Mesodermal cell (in vitro differentiated cells): Measurements from ENCODE around the gene PSMA4. TPM values are rescaled to one million over a fixed set of nuclear protein-coding genes. Genes with fewer than 3 reads are reported as not detected.
"Not testable (repeated sequence)": the region's sequence is repeated elsewhere in the genome, so short reads cannot be mapped to it uniquely, and the experiment has no call there.

Experiments
- H3K27ac ChIP-seq: 2 replicates; pipeline ENCODE4 v1.7.0; 2013; ENCODE audit warnings: mild to moderate bottlenecking, low read depth, low read length, moderate library complexity; ENCODE audit not compliant: severe bottlenecking
- H3K36me3 ChIP-seq: 2 replicates; pipeline ENCODE4 v1.7.1; 2013; ENCODE audit warnings: mild to moderate bottlenecking, low read length, moderate library complexity; ENCODE audit not compliant: control insufficient read depth, insufficient read depth
- H3K4me1 ChIP-seq: one replicate; pipeline ENCODE4 v1.7.1; 2013; ENCODE audit warnings: mild to moderate bottlenecking, low read length; ENCODE audit not compliant: insufficient read depth, control insufficient read depth, poor library complexity, severe bottlenecking
- H3K4me3 ChIP-seq: 2 replicates; pipeline ENCODE4 v1.7.0; 2013; ENCODE audit warnings: low read length, control low read depth, mild to moderate bottlenecking; ENCODE audit not compliant: insufficient read depth, poor library complexity, severe bottlenecking; ENCODE audit errors: extremely low read depth
- H3K9me3 ChIP-seq: 2 replicates; pipeline ENCODE4 v1.7.1; 2013; ENCODE audit warnings: mild to moderate bottlenecking, low read length, moderate library complexity; ENCODE audit not compliant: control insufficient read depth
- WGBS, 2 experiments: methylation state at CpG; one replicate each; pipeline ENCODE4 v1.1.5; 2013; ENCODE audit warnings: missing lambda C conversion rate in 2 of 2; ENCODE audit not compliant: insufficient coverage in 2 of 2; 5-methylcytosine and 5-hydroxymethylcytosine counted together
- polyA plus RNA-seq, 2 experiments: library from polyadenylated mRNA; stranded (reverse); fragments of 50-300 nt; gene quantifications; one replicate each; pipeline ENCODE4 v1.2.3, GENCODE V29; 2013

Gene PSMA4
- polyA plus RNA-seq (2013, experiment 1 of 2): 240 TPM
- 271 TPM for polyA plus RNA-seq (2013, experiment 2 of 2)

DNA sequence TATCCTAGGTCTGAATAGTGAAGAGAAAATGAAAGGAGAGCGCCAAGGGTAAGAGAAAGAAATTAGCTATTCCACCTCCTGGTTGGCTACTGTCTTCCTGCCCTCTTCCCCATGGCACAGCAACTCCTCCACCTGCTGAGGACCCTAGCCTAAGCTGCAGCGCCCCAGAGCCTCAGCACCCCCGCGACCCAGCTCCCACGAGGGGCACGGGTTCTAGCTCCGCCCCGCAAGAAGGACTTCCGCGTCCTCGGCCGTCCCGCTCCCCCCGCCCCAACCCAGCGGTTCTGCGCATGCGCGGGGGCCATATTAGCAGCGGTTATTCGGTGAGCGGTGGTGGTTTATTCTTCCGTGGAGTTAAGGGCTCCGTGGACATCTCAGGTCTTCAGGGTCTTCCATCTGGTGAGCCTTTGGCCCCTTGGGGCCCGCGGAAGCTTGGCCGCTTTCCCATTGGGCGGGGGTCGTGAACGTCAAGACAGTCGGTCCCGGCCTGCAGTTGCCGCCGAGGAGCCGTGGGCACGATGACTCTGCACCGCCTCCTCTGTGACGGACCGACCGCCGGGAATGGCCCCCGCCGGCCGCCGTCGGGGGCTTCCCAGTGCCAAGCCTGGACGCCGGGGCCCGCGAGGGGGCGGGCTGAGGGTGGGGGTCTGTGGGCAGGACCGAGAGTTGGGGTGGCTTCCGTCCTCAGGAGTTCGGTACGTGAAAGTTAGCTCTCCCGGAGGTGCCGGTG is at the start of gene PSMA4:
PSMA4 (plus strand) TSS at position 304 of the 730 bp plus-strand sequence. CDS start 1,484 bp downstream, outside the sequence.
- H3K4me3 ChIP-seq: peak within 1 kb of the TSS; percentile 66
- H3K36me3 ChIP-seq: peaks cover 35% of the 10 kb centered on the region
- H3K27ac ChIP-seq: peak within 1 kb of the TSS; percentile 98
- WGBS, 2 experiments: 0 to 2% methylated on average over 25 to 35 of the region's 56 CpGs
- H3K4me1 ChIP-seq: peaks cover 13% of the 10 kb centered on the region
- H3K9me3 ChIP-seq: no peaks in the 10 kb centered on the region

- Histone ChIP-seq H3K27ac (no peak overlapping the region), H3K36me3 (peaks cover 96% of the 10 kb centered on the region)
These were observed 47.4 kb upstream of the PSMA4 start for GRCh38 chr15:78492872-78493271.

DNA sequence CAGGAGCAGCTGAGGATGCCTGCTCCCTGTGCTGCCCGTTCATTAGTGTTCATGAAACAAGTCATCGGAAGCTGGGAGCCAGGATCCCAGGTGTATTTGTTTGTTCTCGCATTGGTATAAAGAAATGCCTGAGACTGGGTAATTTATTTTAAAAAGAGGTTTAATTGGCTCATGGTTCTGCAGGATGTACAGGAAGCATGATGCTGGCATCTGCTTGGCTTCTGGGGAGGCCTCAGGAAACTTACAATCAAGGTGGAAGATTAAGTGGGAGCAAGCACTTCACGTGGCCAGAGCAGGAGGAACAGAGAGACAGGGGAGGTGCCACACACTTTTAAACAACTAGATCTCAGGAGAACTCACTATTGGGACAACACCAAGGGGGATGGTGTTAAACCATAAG is 38.4 kb upstream of the PSMA4 start:
- Histone ChIP-seq H3K4me3 (no peak overlapping the region), H3K36me3 (peaks cover 45% of the 10 kb centered on the region), H3K4me1 (no peaks in the 10 kb centered on the region), H3K9me3 (peaks cover 4% of the 10 kb centered on the region), H3K27ac (no peak overlapping the region)
- WGBS, 2 experiments: 94 to 100% methylated on average over 1 to 3 of the region's 4 CpGs

More at GRCh38 chr15:78492872-78493271, 47.4 kb upstream of the PSMA4 start:
- Histone ChIP-seq H3K4me1 (no peaks in the 10 kb centered on the region), H3K9me3 (no peaks in the 10 kb centered on the region), H3K4me3 (no peak overlapping the region)
- no CpG with 5 or more reads among the region's 1 CpG for WGBS, 2 experiments

DNA sequence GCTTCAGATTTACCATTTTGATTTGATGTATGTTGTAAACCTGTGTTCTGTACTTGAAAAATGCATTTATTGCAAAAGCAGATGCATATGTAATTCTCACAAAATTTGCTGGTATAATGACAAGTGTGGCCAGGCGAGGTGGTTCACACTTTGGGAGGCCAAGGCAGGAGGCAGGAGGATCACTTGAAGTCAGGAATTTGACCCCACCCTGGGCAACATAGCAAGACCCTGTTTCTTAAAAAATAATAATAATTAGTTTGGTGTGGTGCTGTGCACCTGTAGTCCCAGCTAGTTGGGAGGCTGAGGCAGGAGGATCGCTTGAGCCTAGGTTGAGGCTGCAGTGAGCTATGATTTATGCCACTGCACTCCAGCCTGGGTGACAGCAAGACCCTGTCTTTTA is 37.6 kb upstream of the PSMA4 start:
- H3K9me3 ChIP-seq: peaks cover 4% of the 10 kb centered on the region
- WGBS, 2 experiments: 88 to 93% methylated on average over 2 of the region's 2 CpGs

GRCh38 chr15:78506971-78507830 is 33.0 kb upstream of the PSMA4 start, which contains the start of gene HYKK:
Gene HYKK (plus strand): TSS chr15:78507577. CDS start chr15:78513089, 5,512 bp downstream.
- peak within 1 kb of the TSS; percentile 72 for H3K27ac ChIP-seq
- 2% methylated on average over 59 to 60 of the region's 63 CpGs for WGBS, 2 experiments
- no peaks in the 10 kb centered on the region for H3K9me3 ChIP-seq
- H3K4me3 ChIP-seq: peak within 1 kb of the TSS; percentile 62
- no peaks in the 10 kb centered on the region for H3K36me3 ChIP-seq
- peaks cover 5% of the 10 kb centered on the region for H3K4me1 ChIP-seq

More for the DNA sequence above, 37.6 kb upstream of the PSMA4 start:
- Histone ChIP-seq H3K36me3 (peaks cover 38% of the 10 kb centered on the region), H3K4me1 (no peaks in the 10 kb centered on the region), H3K27ac (no peak overlapping the region), H3K4me3 (no peak overlapping the region)

DNA sequence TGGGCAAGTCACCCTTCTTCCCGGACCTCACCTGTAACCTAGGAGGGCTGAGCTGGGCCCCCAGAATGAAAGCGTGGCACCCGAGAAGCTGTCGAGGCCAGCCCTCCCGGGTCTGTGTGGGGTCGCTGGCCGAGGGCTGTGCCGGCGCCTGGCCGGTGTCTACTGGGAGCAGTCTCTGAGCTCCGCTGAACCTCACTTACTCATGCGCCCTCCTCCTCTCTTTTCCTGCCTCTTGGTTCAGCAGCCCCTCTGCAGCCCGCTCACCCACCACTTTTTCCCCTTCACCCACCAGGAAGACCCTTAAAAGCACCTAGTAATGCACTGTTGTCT is 32.4 kb upstream of the PSMA4 start:
- WGBS, 2 experiments: 0% methylated on average over 11 to 12 of the region's 13 CpGs
- no peaks in the 10 kb centered on the region for H3K9me3 ChIP-seq
- no peaks in the 10 kb centered on the region for H3K36me3 ChIP-seq
- H3K4me3 ChIP-seq: peak overlapping the region; percentile 62
- H3K4me1 ChIP-seq: peaks cover 5% of the 10 kb centered on the region
- no peak overlapping the region for H3K27ac ChIP-seq

GRCh38 chr15:78508272-78508671 is 32.0 kb upstream of the PSMA4 start:
- Histone ChIP-seq H3K4me3 (peak overlapping the region; percentile 62), H3K9me3 (no peaks in the 10 kb centered on the region), H3K36me3 (no peaks in the 10 kb centered on the region), H3K4me1 (peaks cover 5% of the 10 kb centered on the region), H3K27ac (no peak overlapping the region)
- 35 to 78% methylated on average over 3 to 4 of the region's 6 CpGs for WGBS, 2 experiments

GRCh38 chr15:78509726-78510312 is 30.4 kb upstream of the PSMA4 start:
- no peaks in the 10 kb centered on the region for H3K36me3 ChIP-seq
- 80 to 86% methylated on average over 3 to 4 of the region's 6 CpGs for WGBS, 2 experiments
- H3K27ac ChIP-seq: no peak overlapping the region
- peaks cover 5% of the 10 kb centered on the region for H3K4me1 ChIP-seq
- no peaks in the 10 kb centered on the region for H3K9me3 ChIP-seq
- no peak overlapping the region for H3K4me3 ChIP-seq

DNA sequence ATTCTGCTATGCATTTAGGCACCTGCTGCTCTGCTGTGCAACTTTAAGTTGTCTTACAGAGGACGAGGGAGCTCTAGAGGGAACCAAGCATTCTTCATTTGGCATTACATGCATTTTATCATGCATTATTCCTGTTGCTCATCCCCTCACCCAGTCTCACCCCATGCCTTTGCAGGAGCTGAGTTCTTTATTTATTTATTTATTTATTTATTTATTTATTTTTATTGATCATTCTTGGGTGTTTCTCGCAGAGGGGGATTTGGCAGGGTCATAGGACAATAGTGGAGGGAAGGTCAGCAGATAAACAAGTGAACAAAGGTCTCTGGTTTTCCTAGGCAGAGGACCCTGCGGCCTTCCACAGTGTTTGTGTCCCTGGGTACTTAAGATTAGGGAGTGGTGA is 20.2 kb upstream of the PSMA4 start:
- not testable (repeated sequence) for H3K4me3 ChIP-seq, H3K4me1 ChIP-seq
- WGBS, 2 experiments: 100% methylated on average over 1 of the region's 3 CpGs; no CpG with 5 or more reads in 1 of the 2 experiments

DNA sequence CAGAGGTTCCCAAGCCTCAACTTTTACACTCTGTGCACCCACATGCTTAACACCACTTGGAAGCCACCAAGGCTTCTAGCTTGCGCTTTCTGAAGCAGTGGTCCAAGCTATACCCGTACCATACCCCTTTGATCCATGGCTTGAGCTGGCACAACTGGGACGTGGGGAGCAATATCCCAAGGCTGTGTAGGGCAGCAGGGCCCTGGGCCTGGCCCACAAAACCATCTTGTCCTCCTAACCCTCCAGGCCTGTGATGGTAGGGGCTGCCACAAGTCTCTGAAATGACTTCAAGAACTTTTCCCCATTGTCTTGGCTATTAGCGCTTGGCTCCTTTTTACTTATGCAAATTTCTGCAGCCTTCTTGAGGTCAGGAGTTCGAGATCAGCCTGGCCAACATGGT is 16.0 kb upstream of the PSMA4 start:
- Histone ChIP-seq H3K27ac (no peak overlapping the region), H3K9me3 (peaks cover 7% of the 10 kb centered on the region), H3K4me3 (no peak overlapping the region), H3K4me1 (no peaks in the 10 kb centered on the region), H3K36me3 (no peaks in the 10 kb centered on the region)
- 88 to 90% methylated on average over 2 of the region's 5 CpGs for WGBS, 2 experiments

More for the DNA sequence above, 20.2 kb upstream of the PSMA4 start:
- H3K36me3 ChIP-seq, H3K27ac ChIP-seq, H3K9me3 ChIP-seq: not testable (repeated sequence)
